Measurements from ENCODE around the gene WDFY2. TPM values are rescaled to one million over a fixed set of nuclear protein-coding genes. Genes with fewer than 3 reads are reported as not detected.

Gene WDFY2
- total RNA-seq (2022; extraction: Qiagen RNA extraction; ENCODE audit: low read depth) = 1.8 to 4.4 TPM (median 2.8 TPM) in 5 replicates

GRCh38 chr13:51583875-51584730 is at the start of gene WDFY2:
TSS of gene WDFY2 (plus strand) at chr13:51584462. CDS start at chr13:51584688, 226 bp downstream.

GRCh38 chr13:51803422-51804294 is 219.4 kb downstream of the WDFY2 start, which contains the start of gene DHRS12:
TSS of gene DHRS12 (minus strand) at chr13:51804163. CDS start at chr13:51799659, 4,504 bp downstream.

Other genes starting within 250 kb of the WDFY2 start
- gene SERPINE3, start 244.8 kb upstream of the WDFY2 start, total RNA-seq (2022; extraction: Qiagen RNA extraction; ENCODE audit: low read depth) = 0.05 TPM in 1 of 5 replicates, not detected in the others
- 9.5 to 11.4 TPM (median 10.0 TPM) in 5 replicates for gene INTS6, start 131.4 kb upstream of the WDFY2 start, total RNA-seq (2022; extraction: Qiagen RNA extraction; ENCODE audit: low read depth)
- gene DHRS12, start 219.7 kb downstream of the WDFY2 start, total RNA-seq (2022; extraction: Qiagen RNA extraction; ENCODE audit: low read depth) = 3.2 to 5.7 TPM (median 4.3 TPM) in 5 replicates

Data from A549 treated with CpdA at 1 μM for 4 hours (cell line).